Coronary artery (tissue), 2 donors: ENCODE measurements around the gene GKN2.

Source experiments
- DNase-seq: peaks from one replicate; pipeline ENCODE4 v3.0.0-alpha.2; 2017; ENCODE audit warnings: low spot score
- H3K27ac ChIP-seq, 2 donors: fragments of 200-600 bp; sonication (generic); one replicate each; pipeline ENCODE4 v1.5.1; 2016 to 2019
- H3K4me3 ChIP-seq: fragments of 200-600 bp; sonication (generic); 2 replicates; pipeline ENCODE4 v1.5.1; 2016; ENCODE audit warnings: mild to moderate bottlenecking, moderate library complexity
- CTCF ChIP-seq: fragments of 200-600 bp; sonication (generic); IDR thresholded peaks from one replicate; pipeline ENCODE4 v1.5.1; 2019; ENCODE audit warnings: antibody characterized with exemption

Gene GKN2

GRCh38 chr2:68943581-68944568 is 8.8 kb downstream of the GKN2 start:
- DNase-seq = no peak
- Histone ChIP-seq H3K27ac (peak overlapping the region in 1 of 2 donors; percentile 64), H3K4me3 (no peak overlapping the region)
- peak; percentile 61 for TF ChIP-seq CTCF

GRCh38 chr2:68942827-68943226 is 9.9 kb downstream of the GKN2 start:
- H3K27ac ChIP-seq = no peak overlapping the region

DNA sequence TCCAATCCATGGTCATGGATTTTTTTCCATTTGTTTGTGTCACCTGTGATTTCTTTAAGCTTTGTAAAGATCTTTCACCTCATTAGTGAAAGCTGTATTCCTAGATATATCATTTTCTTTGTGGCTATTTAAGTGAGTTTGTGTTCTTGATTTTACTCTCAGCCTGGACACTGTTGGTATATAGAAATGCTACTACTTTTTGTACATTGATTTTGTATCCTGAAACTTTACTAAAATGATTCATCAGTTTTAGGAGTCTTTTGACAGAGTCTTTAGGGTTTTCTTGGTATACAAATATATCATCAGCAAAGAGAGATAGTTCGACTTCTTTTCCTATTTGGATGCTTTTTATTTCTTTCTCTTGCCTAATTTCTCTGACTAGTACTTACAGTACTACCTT is 12.3 kb downstream of the GKN2 start:
- no peak for DNase-seq
- H3K27ac ChIP-seq = no peak overlapping the region
- no peak overlapping the region for H3K4me3 ChIP-seq
- TF ChIP-seq CTCF = no peak

More at GRCh38 chr2:68942827-68943226, 9.9 kb downstream of the GKN2 start:
- no peak for TF ChIP-seq CTCF
- H3K4me3 ChIP-seq = no peak overlapping the region
- DNase-seq = no peak

DNA sequence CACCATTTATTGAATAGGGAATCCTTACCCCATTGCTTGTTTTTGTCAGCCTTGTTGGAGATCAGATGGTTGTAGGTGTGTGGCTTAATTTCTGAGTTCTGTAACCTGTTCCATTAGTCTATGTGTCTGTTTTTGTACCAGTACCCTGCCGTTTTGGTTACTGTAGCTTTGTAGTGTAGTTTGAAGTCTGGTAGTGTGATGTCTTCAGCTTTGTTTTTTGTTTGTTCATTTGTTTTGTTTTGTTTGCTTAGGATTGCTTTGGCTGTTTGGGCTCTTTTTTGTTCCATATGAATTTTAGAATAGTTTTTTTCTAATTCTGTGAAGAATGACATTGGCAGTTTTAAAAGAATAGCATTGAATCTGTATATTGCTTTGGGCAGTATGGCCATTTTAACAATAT is 12.7 kb downstream of the GKN2 start:
- no peak for TF ChIP-seq CTCF
- H3K4me3 ChIP-seq = no peak overlapping the region
- DNase-seq = no peak
- no peak overlapping the region for H3K27ac ChIP-seq

DNA sequence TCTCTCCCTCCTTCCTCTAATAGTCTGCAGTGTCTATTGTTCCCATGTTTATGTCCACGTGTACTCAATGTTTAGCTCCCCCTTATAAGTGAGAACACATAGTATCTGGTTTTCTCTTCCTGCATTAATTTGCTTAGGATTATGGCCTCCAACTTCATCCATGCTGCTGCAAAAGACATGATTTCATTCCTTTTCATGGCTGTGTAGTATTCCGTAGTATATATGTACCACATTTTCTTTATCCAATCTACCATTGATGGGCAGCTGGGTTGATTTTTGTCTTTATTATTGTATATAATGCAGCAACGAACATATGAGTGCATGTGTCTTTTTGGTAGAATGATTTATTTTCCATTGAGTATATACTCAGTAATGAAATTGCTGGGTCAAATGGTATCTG is 13.8 kb downstream of the GKN2 start:
- DNase-seq = no peak
- no peak for TF ChIP-seq CTCF

DNA sequence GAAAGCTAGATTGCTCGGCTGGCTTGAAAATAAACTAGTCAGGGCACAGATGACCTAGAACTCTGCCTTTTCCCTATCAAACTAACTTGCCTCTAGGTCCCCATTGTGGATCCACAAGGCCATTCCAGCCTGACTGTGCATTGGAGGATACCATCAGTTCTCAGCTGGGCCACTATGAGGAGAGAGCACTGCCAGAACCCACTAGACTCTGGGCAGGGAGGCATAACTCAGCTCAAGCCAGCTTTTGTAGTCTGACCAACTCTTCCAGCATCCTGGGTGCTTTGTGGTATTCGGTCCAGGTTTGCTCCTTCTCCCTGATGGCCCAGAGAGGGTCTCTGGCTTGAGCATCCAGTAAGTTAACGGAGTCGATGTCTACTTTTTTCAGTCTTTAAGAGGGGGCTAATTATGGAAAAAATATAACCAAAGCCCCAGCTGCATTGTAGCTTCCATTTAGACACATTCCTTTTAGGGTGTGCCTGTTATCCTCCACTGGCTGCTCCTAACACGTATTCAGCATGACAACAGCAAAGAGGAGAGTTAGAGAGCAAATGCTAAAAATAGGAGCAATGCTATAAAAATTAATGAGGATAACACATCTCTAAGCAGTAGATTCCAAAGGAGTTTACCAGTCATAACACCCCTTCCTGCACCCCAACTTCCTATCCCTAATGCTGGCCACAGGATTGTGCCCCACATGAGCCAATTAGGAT is 15.2 kb downstream of the GKN2 start:
- no peak for TF ChIP-seq CTCF

More for the DNA sequence above, 13.8 kb downstream of the GKN2 start:
- Histone ChIP-seq H3K4me3 (no peak overlapping the region), H3K27ac (no peak overlapping the region)

More for the DNA sequence above, 15.2 kb downstream of the GKN2 start:
- no peak overlapping the region for H3K4me3 ChIP-seq
- no peak for DNase-seq
- H3K27ac ChIP-seq = no peak overlapping the region
